ENCODE results near the gene ITGB4. TPM values are rescaled to one million over a fixed set of nuclear protein-coding genes. Genes with fewer than 3 reads are reported as not detected.
A peak's percentile ranks its signal among the peaks of the same experiment; 100 is the strongest.

The ITGB4 gene
- total RNA-seq, 1 experiment from 2014 or later: 5.3 TPM

DNA sequence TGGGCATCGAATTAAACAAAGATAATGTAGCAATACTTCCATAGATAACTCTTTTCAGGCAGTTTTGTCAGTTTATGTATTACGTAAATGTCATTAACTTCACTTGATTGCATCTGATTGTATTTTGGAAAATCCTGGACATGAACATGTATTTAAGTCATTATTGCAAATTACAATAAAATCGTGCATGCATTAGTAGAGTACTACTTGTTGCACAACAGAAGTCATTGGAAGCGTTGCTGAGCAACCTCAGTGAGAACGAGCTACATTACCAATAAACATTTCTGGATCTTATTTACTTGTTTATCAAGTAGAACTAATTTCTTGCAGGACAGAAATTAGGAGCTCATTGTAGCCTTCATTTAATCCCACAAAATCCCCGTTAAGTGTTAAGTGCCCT is 70.0 kb downstream of the ITGB4 start:
- no peak overlapping the region for H4K5ac ChIP-seq (ENCODE audit: insufficient read length, low read depth, low read length)
- H3K4me1 ChIP-seq (ENCODE audit: insufficient read depth, low read length): no peaks in the 10 kb centered on the region
- H3K56ac ChIP-seq (ENCODE audit: insufficient read length, low read depth, low read length): no peak overlapping the region
- no peak overlapping the region for H2BK12ac ChIP-seq (ENCODE audit: insufficient read length, low read depth, low read length)
- peaks cover 17% of the 10 kb centered on the region; the same call in 1 of the 2 replicates for H3K79me2 ChIP-seq (ENCODE audit: insufficient read depth, low read length)
- no peaks in the 10 kb centered on the region for H3K23me2 ChIP-seq (ENCODE audit: insufficient read length, low read depth, low read length, poor library complexity, severe bottlenecking)
- peaks cover 10 to 44% (median 41%) of the 10 kb centered on the region in 3 experiments for H3K36me3 Mint-ChIP-seq (ENCODE audit: insufficient read depth in 1 of 3, low read depth in 3 of 3)
- no peak overlapping the region for H4K91ac ChIP-seq (ENCODE audit: insufficient read length, low read depth, low read length)
- H2BK20ac ChIP-seq (ENCODE audit: low read depth, low read length, poor library complexity, severe bottlenecking): no peak overlapping the region
- no peak overlapping the region for H2AFZ ChIP-seq (ENCODE audit: low read length)
- no peak overlapping the region for H3K18ac ChIP-seq (ENCODE audit: insufficient read length, low read depth, low read length)
- no peak overlapping the region for H3K4ac ChIP-seq (ENCODE audit: low read depth, low read length)
- H3K9me3 ChIP-seq (ENCODE audit: control insufficient read depth, low read depth, low read length): no peaks in the 10 kb centered on the region
- no peaks in the 10 kb centered on the region for H3K27me3 Mint-ChIP-seq (ENCODE audit: low read depth)
- 0 out of 7 replicates have a peak overlapping the region, but pooled peaks of 1 of the 3 experiments have one; percentile 28 for H3K27ac Mint-ChIP-seq
- H3K4me3 Mint-ChIP-seq: no peak overlapping the region
- TF ChIP-seq, protein P1, sequence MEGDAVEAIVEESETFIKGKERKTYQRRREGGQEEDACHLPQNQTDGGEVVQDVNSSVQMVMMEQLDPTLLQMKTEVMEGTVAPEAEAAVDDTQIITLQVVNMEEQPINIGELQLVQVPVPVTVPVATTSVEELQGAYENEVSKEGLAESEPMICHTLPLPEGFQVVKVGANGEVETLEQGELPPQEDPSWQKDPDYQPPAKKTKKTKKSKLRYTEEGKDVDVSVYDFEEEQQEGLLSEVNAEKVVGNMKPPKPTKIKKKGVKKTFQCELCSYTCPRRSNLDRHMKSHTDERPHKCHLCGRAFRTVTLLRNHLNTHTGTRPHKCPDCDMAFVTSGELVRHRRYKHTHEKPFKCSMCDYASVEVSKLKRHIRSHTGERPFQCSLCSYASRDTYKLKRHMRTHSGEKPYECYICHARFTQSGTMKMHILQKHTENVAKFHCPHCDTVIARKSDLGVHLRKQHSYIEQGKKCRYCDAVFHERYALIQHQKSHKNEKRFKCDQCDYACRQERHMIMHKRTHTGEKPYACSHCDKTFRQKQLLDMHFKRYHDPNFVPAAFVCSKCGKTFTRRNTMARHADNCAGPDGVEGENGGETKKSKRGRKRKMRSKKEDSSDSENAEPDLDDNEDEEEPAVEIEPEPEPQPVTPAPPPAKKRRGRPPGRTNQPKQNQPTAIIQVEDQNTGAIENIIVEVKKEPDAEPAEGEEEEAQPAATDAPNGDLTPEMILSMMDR (conservative IDR thresholded peaks at IDR 0.05): no peak
- H3K9ac ChIP-seq (ENCODE audit: extremely low read depth, insufficient read length, low read length): no peak overlapping the region
- no peak overlapping the region for H3K23ac ChIP-seq (ENCODE audit: insufficient read length, low read depth, low read length)
- no peak overlapping the region for H2AK5ac ChIP-seq (ENCODE audit: insufficient read length, low read length)
- WGBS (ENCODE audit: extremely low coverage, insufficient read length, low lambda C conversion rate): no CpG with 5 or more reads among the region's 6 CpGs
- H3T11ph ChIP-seq (ENCODE audit: low read length): no peak overlapping the region
- no peaks in the 10 kb centered on the region for H3K27me3 ChIP-seq (ENCODE audit: insufficient read depth, low read length)
- no peak overlapping the region for H2BK5ac ChIP-seq (ENCODE audit: insufficient read length, low read length)
- DNase-seq: no peak
- no peaks in the 10 kb centered on the region for H4K20me1 ChIP-seq (ENCODE audit: control insufficient read depth, insufficient read depth, insufficient read length)
- H3K14ac ChIP-seq (ENCODE audit: insufficient read depth, low read length): no peak overlapping the region
- no peak overlapping the region for H2BK15ac ChIP-seq (ENCODE audit: low read depth, low read length)
- no peak overlapping the region for H4K8ac ChIP-seq (replicated peaks; ENCODE audit: insufficient read length, low read depth, low read length)
- H2BK120ac ChIP-seq (ENCODE audit: low read depth, low read length, poor library complexity, severe bottlenecking): no peak overlapping the region
- peaks cover 12% of the 10 kb centered on the region for H3K79me1 ChIP-seq (ENCODE audit: insufficient read depth, low read depth, low read length, poor library complexity, severe bottlenecking)
- H3K4me1 Mint-ChIP-seq: peaks cover 5 to 9% of the 10 kb centered on the region in 2 experiments
- no peak overlapping the region for H3K27ac ChIP-seq (ENCODE audit: insufficient read length, low read depth, low read length)
- no peaks in the 10 kb centered on the region for H3K9me3 Mint-ChIP-seq
- H3K4me2 ChIP-seq (ENCODE audit: insufficient read depth, insufficient read length, low read length): no peak overlapping the region
